ENCODE results near the gene PCDH8. TPM values are rescaled to one million over a fixed set of nuclear protein-coding genes. Genes with fewer than 3 reads are reported as not detected.

PCDH8 gene
- total RNA-seq, 1 experiment from 2014 or later, result not detected

GRCh38 chr13:52869050-52869449 is 20.6 kb upstream of the PCDH8 start:
- TF ChIP-seq EZH2 (IDR thresholded peaks at IDR 0.05) (no peak), ELF1 (IDR thresholded peaks at IDR 0.05; ENCODE audit: borderline replicate concordance, low read depth) (no peak), FOSL1 (IDR thresholded peaks at IDR 0.05; ENCODE audit: low read depth) (no peak), ZFX (IDR thresholded peaks at IDR 0.05) (no peak), CEBPB (IDR thresholded peaks at IDR 0.05; ENCODE audit: low read depth) (no peak), YY1 (IDR thresholded peaks at IDR 0.05; ENCODE audit: extremely low read depth, insufficient replicate concordance, low read depth, low read length) (no peak), EGR1 (IDR thresholded peaks at IDR 0.05; ENCODE audit: low read depth) (no peak), ZNF274 (IDR thresholded peaks at IDR 0.05; ENCODE audit: low read depth, low read length) (no peak), SIN3A (IDR thresholded peaks at IDR 0.05; ENCODE audit: low read depth) (no peak), ZBTB33 (IDR thresholded peaks at IDR 0.05; ENCODE audit: extremely low read depth, insufficient replicate concordance, low read length) (no peak), SP1 (IDR thresholded peaks at IDR 0.05; ENCODE audit: low read depth) (no peak), RAD21 (IDR thresholded peaks at IDR 0.05; ENCODE audit: low read depth) (no peak), POLR2AphosphoS5 (IDR thresholded peaks at IDR 0.05; ENCODE audit: low read depth, low read length) (no peak), JUND (IDR thresholded peaks at IDR 0.05) (no peak), POLR2A (IDR thresholded peaks at IDR 0.05; ENCODE audit: borderline replicate concordance, extremely low read depth, insufficient read depth, insufficient read length) (no peak), TCF7L2 (IDR thresholded peaks at IDR 0.05; ENCODE audit: borderline replicate concordance, extremely low read depth, insufficient read depth, insufficient read length) (no peak)
- Histone ChIP-seq H3K9me2 (ENCODE audit: insufficient read depth) (no peaks in the 10 kb centered on the region), H3K27ac (ENCODE audit: low read depth, low read length) (no peak overlapping the region), H3K36me3 (ENCODE audit: control insufficient read depth in 1 of 2, insufficient read depth in 2 of 2, low read length in 2 of 2) (no peaks in the 10 kb centered on the region), H3K27me3 (ENCODE audit: insufficient read depth, low read length) (peaks cover 42% of the 10 kb centered on the region; the same call in 1 of the 2 replicates), H3K4me2 (ENCODE audit: low read length) (no peak overlapping the region), H3K9me3 (ENCODE audit: control insufficient read depth in 1 of 2, insufficient read depth in 1 of 2, low read depth in 1 of 2, low read length in 2 of 2) (no peaks in the 10 kb centered on the region), H4K20me1 (ENCODE audit: insufficient read depth) (no peaks in the 10 kb centered on the region), H3K4me1 (ENCODE audit: control insufficient read depth in 1 of 2, insufficient read depth in 2 of 2, low read length in 2 of 2) (no peaks in the 10 kb centered on the region), H3K9ac (ENCODE audit: low read length) (no peak overlapping the region), H2AFZ (ENCODE audit: low read depth, low read length, poor library complexity, severe bottlenecking) (no peak overlapping the region), H3K79me2 (ENCODE audit: insufficient read depth, low read length) (no peaks in the 10 kb centered on the region), H3K4me3 (replicated peaks in 1 of 2; ENCODE audit: low read depth in 1 of 2, low read length in 2 of 2) (no peak overlapping the region)
- DNase-seq (ENCODE audit: low read depth, low spot score) (no peak), ATAC-seq (no peak)
- BruUV-seq (replicated peaks), result no TSS peak
- RAD21 ChIA-PET (ENCODE audit: low non-redundant PET in 1 of 2, low total read pairs in 2 of 2, uncharacterized antibody in 2 of 2, unreplicated experiment in 2 of 2), result no interaction called here
- POLR2A ChIA-PET, result no interaction called here
- intact Hi-C loops (cut with micrococcal nuclease), result no loop called here
- CTCF ChIA-PET, result interaction anchor here (1.4 kb wide), 1 partner anchor 9 kb away, joined by 3 read pairs; no protein-coding TSS in a partner anchor

All from HCT116 (cell line).